HEK293T (cell line): ENCODE measurements around the gene SAMD4B.

ENCODE experiments used
- BHLHE40 ChIP-seq: fragments of 450-650 bp; IDR thresholded peaks from 2 replicates; pipeline ENCODE4 v1.6.1; 2016; ENCODE audit warnings: mild to moderate bottlenecking, moderate library complexity, borderline replicate concordance
- FOXK2 ChIP-seq: fragments of 450-650 bp; IDR thresholded peaks from 2 replicates; pipeline ENCODE4 v1.6.1; 2016; ENCODE audit warnings: mild to moderate bottlenecking
- FOXM1 ChIP-seq: fragments of 450-650 bp; IDR thresholded peaks from 2 replicates; pipeline ENCODE4 v1.6.1; 2017; ENCODE audit warnings: mild to moderate bottlenecking, borderline replicate concordance
- LEF1 ChIP-seq: fragments of 450-650 bp; IDR thresholded peaks from 2 replicates; pipeline ENCODE4 v1.6.1; 2017; ENCODE audit warnings: mild to moderate bottlenecking, borderline replicate concordance
- NFRKB ChIP-seq: fragments of 450-650 bp; IDR thresholded peaks from 2 replicates; pipeline ENCODE4 v1.6.1; 2016; ENCODE audit warnings: mild to moderate bottlenecking, moderate library complexity
- SP1 ChIP-seq: fragments of 450-650 bp; IDR thresholded peaks from 2 replicates; pipeline ENCODE4 v1.6.1; 2017
- ZNF384 ChIP-seq: fragments of 450-650 bp; IDR thresholded peaks from 2 replicates; pipeline ENCODE4 v1.6.1; 2016

DNA sequence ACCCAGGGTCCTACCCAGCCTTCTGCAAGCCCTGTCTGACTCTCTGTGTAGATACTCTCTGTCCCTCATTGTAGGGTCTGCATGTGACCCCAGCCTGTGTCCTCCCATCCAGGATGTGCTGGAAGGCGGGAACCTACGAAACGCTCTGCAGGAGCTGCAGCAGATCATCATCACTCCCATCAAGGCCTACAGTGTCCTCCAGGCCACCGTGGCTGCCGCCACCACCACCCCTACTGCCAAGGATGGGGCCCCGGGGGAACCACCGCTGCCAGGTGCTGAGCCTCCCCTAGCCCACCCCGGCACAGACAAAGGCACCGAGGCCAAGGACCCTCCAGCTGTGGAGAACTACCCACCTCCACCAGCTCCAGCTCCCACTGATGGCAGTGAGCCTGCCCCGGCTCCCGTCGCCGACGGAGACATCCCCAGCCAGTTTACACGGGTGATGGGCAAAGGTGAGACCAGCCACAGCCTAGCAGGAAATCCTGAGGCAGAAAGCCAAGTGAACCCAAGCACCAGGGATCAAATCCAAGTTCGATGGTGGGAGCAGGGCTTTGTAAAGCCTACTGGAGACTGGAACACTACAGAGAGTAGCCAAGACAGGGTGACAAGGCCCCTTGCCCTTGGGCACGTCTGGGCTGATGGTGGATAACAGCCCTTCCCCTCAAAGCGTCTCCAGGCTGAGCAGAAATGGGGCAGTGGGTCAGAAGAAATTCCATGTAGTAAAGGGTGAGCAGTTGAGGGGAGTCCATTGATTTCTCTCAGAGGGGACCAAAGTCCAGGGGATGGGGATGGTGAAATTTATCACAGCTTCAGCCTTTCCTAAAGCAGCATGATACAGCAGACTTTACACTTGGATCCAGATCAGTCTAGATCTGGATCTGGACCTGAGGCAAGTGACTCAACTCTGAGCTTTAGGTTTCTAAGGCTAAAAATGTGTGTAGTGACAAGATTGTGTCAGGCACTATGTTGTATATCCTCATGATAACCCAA lies 35.4 kb downstream of the SAMD4B start:
- no peak for TF ChIP-seq FOXK2
- TF ChIP-seq SP1, result no peak
- no peak for TF ChIP-seq ZNF384
- no peak for TF ChIP-seq NFRKB
- no peak for TF ChIP-seq LEF1
- no peak for TF ChIP-seq BHLHE40
- no peak for TF ChIP-seq FOXM1
